ENCODE results near the gene UCK1. TPM values are rescaled to one million over a fixed set of nuclear protein-coding genes. Genes with fewer than 3 reads are reported as not detected.

Gene UCK1
- total and polyA plus RNA-seq, 10 of the 15 experiments (the other 5 are each of a cell fraction or from before 2014, with no cell fraction given) = 0.31 to 27.0 (median 18.7) TPM

DNA sequence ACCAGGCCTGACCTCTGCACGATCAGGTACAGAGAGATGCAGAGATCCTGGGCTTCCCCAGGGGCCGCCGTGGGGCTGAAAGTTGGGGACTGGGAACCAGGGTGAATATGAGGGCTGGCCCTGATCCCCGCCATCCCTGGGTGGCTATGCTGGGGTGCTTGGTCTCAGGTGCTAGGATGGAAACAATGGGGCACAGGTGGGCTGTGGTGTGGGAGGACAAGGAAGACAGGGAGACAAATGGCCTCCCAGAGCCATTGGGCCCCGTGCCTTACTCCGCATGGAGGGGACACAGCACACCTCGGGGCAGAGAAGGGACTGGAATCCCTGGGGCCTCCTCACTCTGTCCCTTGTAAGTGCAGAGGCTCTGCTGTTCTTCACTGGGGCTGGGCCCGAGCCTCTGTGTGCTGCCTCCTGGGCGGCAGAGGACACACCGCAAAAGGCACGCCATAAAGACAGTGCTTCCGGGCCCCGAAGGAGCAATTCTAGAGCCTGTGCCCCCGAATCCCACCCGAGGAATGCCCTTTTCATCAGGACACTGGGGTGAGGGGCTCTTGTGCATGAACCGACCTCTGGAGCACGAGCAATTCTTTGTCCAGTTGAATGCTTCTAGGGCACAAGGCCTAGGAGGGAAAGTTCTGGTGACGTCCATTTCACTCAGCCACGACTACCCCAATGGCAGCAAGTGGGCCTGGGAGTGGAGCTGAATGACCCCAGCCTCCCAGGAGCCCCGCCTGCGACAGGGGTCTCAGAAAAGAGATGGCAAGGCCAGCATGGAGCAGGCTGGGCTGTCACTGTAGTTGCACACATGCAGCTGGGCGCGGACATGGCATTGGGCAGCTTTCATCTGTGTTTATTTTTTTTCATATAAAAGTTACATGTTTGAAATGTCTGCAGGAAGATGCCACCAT lies 45.1 kb upstream of the UCK1 start:
- CTCF ChIA-PET = no interaction called here
- Histone ChIP-seq H3K4me3 (no peak overlapping the region), H3K9me3 (replicated peaks; ENCODE audit: control insufficient read depth, insufficient read depth, low read length) (no peaks in the 10 kb centered on the region), H3K27me3 (replicated peaks in 1 of 2; ENCODE audit: control insufficient read depth in 2 of 2, insufficient read depth in 2 of 2, low read length in 1 of 2) (no peaks in the 10 kb centered on the region), H4K20me1 (ENCODE audit: control insufficient read depth, insufficient read depth) (no peaks in the 10 kb centered on the region), H3K9ac (ENCODE audit: control insufficient read depth, insufficient read depth, low read length) (no peak overlapping the region), H3K4me1 (ENCODE audit: control insufficient read depth, insufficient read depth, low read length) (peaks cover 21% of the 10 kb centered on the region), H2AFZ (ENCODE audit: control insufficient read depth, low read depth, low read length) (no peak overlapping the region), H3K79me2 (ENCODE audit: control insufficient read depth, insufficient read depth, low read length) (no peaks in the 10 kb centered on the region), H3K4me2 (ENCODE audit: control insufficient read depth, insufficient read depth) (no peak overlapping the region), H3K27ac (ENCODE audit: control insufficient read depth, insufficient read depth) (no peak overlapping the region), H3K36me3 (ENCODE audit: control insufficient read depth in 2 of 2, insufficient read depth in 2 of 2, low read length in 1 of 2) (peaks cover 36 to 37% of the 10 kb centered on the region in 2 experiments; a peak in 3 of 4 replicates)
- ATAC-seq (no peak), DNase-seq (ENCODE audit: low read depth, low spot score) (no peak), FAIRE-seq (no peak)
- intact Hi-C loops (cut with micrococcal nuclease; ENCODE audit: unreplicated experiment) = no loop called here
- WGBS (ENCODE audit: insufficient coverage, insufficient replicate concordance, low lambda C conversion rate, missing lambda C conversion rate) = 95% methylated on average over 23 of the region's 23 CpGs
- POLR2A ChIA-PET = no interaction called here
- in situ Hi-C loops (cut with MboI) = loop anchor here (25.0 kb wide), 1 partner anchor 661 kb away; no protein-coding TSS in a partner anchor
- BruUV-seq (replicated peaks) = no TSS peak
- no peak for TF ChIP-seq IKZF1 (conservative IDR thresholded peaks at IDR 0.05)
- peak; percentile 63; the same call in 1 of the 2 replicates for TF ChIP-seq POLR2AphosphoS2 (IDR thresholded peaks at IDR 0.05; ENCODE audit: low read depth, low read length)
- no peak for TF ChIP-seq BACH1 (IDR thresholded peaks at IDR 0.05; ENCODE audit: borderline replicate concordance)
- peak; percentile 45; the same call in 1 of the 2 replicates for TF ChIP-seq POLR2A (IDR thresholded peaks at IDR 0.05; ENCODE audit: low read depth, low read length)
- TF ChIP-seq ZBED1 (IDR thresholded peaks at IDR 0.05; ENCODE audit: borderline replicate concordance) = no peak
- no peak for TF ChIP-seq RFX5 (IDR thresholded peaks at IDR 0.05; ENCODE audit: low read depth, low read length)
- no peak for TF ChIP-seq CREM (IDR thresholded peaks at IDR 0.05; ENCODE audit: low read depth)
- TF ChIP-seq NFIC (IDR thresholded peaks at IDR 0.05; ENCODE audit: low read depth, low read length) = no peak
- no peak for TF ChIP-seq POLR2AphosphoS5 (IDR thresholded peaks at IDR 0.05; ENCODE audit: low read length)
- SMC1A ChIA-PET (ENCODE audit: uncharacterized antibody, unreplicated experiment) = interaction anchor here (0.6 kb wide), 1 partner anchor 67 kb away, joined by 4 read pairs; no protein-coding TSS in a partner anchor
- RAD21 ChIA-PET (ENCODE audit: unreplicated experiment) = no interaction called here
